Activated CD4-positive, alpha-beta T cell treated with anti-CD3 and anti-CD28 coated beads, Interleukin-2, Interleukin-6, amounts not matched to agents 100 ng/mL and 50 ng/mL, durations not matched to agents 16 hours and 8 hours (primary cell): Measurements from ENCODE around the gene C14orf180.
"Not testable (repeated sequence)": the region's sequence is repeated elsewhere in the genome, so short reads cannot be mapped to it uniquely, and the experiment has no call there.

Experiments
- DNase-seq: peaks from one replicate; pipeline ENCODE4 v3.0.0-alpha.2; 2020

The C14orf180 gene

DNA sequence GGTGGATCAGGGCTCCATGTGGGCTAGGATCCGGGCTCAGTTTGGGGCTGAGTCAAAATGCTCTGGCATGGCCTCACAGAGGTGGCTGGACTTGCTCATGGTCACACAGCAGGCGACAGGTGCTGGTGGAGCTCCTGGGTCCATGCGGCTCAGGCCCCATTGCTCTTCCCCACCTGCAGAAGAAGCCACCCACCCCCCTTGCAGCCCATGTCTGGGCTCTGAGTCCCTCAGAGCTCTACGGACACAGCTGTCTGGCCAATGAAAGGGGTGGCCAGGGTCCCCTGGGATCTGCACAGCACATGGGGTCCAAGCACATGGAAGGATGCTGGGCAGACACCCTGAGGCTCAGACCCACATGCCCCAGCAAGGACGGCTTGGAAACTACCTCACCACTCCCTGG lies 17.0 kb upstream of the C14orf180 start:
- DNase-seq: no peak

DNA sequence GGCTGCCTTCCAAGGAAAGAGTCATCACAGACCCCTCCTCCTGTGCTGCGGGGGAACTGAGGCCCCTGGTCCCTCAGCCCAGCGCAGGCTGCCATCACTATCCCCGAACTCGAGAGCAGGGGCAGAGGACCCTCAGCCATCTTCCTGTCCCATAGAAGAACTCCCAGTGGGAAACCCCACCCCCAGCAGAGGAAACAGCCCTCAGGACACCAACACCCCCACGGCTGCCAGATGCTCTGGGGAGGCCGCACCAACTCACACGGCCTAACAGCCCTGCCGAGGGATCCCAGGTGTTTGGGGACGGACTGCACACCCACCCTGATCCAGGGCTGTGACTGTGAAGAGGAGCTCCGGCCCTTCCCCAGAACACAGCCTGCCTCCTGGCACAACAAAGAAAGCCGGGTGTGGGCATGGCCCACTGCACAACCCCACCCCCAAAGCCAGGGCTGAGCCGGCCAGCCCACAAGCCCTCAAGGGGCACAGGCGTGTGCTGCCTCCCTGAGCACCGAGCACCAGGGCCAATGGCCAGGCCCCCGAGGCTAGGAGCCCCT lies 16.3 kb upstream of the C14orf180 start:
- DNase-seq: no peak

DNA sequence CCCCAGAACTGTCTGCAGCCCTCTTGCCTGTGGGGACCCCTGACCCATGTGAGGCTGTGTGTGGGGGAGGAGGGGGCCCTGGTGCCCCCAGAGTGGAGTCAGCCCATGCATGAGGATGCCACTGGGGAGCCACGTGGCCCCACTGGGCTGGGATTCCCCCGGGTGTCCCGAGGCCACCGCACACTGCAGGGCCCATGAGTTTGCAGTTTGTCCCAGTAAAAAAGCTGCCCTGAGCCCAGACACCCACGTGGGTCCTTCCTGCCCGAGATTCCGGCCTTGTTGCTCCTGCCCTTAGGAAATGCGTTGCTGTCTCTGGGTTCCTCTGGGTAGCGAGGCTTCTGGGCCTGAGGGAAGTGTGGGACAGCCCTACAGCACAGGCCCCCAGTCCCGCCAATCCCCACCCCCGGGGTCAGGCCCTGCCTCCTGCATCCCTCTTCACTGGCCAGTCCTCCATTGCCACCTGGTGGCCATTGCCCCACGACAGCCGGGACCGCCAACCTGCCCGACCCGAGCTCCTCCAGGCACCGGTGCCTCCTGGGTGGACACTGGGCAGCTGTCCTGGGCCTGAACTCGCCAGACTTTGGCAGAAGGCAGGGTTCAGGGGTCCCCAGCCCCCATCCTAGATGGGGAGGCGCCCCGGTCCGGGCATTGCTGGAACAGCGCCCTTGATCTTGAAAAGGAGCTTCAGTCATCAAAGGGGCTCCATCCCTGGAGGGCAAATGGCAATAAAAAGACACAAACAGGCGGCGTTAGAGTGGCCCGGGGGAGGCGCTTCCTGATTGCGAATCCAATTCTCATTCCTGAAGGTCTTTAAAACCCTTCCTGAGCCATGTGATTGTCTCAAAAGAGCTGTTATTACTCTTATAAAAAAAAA lies 15.6 kb upstream of the C14orf180 start:
- DNase-seq: peak; percentile 67

DNA sequence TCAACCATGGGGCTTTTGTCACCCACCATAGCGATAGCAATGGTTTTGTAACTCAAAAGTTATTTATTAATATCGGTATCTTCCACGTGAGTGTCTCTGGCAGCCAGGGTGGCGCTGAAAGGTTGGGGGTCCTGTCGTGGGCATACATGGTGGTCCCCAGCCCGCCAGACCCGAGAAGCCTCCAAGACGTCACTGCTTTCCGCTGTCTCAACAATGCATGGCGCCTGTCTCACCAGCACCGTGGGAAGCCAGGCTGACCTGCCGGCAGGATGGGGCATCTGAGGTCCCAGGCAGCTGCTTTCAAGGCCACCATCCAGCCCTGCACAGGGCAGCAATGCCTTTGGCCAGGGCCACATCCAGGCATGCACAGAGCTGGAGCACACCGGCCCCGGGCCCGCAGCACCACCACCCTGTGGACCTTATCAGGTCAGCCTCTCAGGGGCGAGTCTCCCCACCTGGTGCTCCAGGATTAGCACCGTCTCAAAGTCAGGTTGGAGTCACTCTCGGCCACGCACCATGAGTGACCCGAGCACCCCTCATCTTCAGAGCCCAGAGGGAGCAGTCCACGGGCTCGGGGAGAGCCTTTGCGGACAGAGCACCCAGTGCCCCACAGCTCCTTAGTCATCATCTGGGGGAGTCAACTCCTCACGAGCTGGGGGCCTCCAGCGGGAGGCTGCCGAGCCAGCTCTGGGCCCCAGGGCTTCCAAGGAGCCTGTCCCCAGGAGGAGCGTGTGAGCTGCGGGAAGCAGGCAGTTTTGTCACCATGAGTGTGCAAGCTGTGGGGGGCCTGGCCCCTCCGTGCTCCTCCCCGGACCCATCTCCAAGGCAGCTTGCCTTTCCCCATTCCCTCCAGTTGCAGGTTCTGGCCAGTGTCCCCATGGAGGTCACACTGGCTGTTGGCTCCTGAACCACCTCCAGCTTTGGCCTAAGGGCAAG lies 14.6 kb upstream of the C14orf180 start:
- no peak for DNase-seq

DNA sequence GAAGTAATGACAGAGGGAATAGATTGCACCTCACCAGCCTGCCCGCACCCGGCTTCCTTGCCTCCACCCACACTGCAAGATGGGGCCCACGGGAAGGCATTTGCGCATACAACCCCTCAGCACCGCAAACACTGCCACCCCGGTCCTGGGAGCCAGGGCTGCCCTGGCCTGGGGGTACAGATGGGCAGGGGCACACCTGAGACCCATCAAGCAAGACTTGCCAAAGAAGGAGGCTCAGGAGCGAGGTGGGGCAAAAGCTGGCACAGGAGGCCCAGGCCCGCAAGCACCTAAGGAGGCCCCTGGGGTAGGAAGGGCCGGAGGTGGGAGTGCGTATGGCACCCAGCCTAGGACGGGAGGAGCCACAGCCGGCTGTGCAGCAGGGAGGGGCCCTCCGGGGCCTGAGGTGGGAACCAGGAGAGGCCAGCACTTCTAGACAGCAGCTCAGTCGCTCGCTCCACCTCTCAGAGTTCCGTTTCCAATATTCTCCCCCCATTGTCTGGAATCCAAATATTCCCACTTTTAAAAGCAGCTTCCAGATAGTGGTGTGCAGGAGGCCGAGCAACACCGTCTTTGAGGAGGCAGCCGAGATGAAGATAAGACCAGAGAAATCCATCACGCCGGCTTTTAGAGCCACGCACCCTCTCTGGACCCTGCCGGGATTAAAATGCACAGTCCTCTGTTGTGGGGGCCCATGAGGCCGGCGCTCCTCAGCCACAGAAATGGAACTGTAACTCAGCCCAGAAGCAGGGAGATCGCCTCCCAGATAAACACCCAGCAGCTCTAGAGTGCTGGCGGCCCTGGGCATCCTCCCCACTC lies 12.2 kb upstream of the C14orf180 start:
- DNase-seq: no peak

DNA sequence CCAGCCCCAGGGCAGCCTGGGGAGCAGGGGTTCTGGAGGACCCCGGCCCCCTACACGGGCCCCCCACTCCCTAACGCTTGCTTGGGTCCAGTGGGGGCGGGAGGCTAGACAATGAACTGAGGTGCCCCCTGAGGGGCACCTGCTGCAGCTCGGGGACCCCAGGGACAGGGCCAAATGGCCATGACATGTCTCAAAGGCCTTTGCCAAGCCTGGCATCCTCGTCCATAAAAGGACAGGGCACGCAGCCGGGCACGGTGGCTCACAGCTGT lies 11.7 kb upstream of the C14orf180 start:
- DNase-seq: no peak

DNA sequence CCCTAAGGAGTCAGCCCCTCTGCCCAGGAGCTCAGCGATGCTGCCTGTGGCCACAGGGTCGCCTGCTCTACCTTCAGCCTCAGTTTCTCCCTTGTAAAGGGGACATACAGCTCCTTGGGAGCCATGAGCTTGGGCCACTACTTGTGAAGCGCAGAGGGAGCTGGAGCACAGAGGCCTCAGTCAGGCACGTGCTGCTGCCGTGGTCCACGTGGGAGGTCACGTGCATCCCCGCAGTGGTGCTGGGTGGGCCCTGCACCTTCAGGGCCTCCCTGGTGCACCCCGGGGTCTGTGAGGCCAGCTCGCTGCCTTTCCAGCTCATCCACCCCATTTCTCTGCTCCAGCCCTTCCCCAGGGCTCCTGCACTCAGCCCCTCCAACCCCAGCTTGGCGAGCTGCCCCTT lies 10.9 kb upstream of the C14orf180 start:
- no peak for DNase-seq

DNA sequence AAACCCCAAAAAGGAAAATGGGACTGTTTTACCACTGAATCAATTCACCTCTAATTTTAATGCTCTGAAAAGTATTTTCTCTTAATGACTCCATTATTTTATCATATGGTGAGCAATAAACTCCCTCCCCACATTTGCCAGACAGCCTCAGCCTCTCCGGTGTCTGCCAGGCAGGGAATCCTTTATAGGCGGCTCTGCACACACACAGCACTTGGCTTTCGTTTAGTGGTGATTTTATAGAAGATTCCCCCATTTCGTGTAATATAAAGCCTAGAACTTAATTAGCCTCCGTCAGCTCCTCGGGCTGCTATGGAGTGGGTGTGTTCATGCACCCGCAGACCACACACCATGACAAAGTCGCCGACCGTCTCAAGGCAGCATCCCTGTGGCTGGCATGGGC lies 10.1 kb upstream of the C14orf180 start:
- DNase-seq: no peak

DNA sequence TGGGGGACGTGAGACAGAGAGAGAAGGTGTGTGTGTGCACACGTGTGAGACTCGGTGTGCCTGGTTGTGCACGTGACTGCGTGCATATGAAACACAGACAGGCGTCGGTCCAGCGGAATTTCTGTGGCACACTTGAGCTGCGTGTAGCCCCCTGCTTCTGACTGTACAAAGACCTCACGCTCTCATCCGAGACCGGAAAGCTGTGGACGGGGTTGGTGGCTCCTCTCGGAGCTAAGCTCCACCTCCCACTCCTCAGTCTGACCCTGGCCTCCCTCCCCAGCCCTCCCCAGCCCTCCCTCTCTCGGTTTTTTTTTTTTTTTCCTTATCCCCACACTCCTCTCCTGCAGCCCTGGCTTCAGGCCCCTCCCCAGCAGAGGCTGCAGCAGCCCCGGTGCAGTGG lies 8.3 kb upstream of the C14orf180 start:
- DNase-seq: no peak

DNA sequence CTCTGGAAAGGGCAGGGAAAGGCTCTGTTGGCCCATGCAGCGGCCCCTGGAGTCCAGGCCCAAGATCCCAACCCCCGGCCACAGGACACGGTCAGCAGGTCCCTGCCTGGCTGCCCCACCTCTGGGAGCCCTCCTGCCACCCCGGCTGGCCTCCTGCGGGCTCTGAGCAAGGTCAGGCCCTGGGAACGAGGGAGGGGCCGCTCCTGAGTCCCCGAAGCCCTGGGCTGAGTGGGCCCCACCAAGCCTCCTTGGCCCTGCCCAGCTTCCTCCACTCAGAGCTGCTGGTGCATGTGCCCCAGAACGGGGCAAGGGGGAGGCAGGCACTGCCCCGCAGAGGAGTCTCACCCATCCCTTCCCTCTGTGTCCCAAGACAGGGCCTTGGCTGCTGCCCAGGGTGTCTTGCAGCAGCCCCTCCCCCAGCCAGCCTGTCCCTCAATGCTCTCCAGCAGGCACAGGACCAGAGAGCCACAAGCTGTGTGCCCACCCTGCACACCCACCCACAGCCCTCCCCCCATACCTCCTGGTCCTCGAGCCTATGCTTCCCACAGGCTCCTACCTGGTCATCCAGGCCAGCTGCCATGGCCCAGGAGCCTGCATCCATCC lies 7.4 kb upstream of the C14orf180 start:
- DNase-seq: no peak

DNA sequence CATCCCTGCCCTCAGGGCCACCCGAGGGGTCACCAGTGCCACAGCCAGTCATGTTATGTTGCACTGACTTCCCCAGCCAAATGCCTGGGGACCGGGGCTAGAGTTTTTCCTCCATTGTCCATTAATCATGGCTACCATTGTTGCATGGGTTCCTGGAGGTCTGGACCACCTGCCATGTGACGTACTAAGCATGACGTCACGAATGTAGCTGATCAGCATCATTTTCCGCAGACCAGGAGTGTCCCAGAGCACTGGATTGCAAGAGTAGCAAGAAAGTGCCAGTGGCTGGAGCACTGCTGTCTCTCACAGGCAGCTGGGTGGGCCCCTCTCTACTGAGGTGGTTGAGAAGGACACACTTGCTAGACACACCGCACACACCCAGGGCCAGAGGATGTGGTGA lies 6.9 kb upstream of the C14orf180 start:
- DNase-seq: no peak

DNA sequence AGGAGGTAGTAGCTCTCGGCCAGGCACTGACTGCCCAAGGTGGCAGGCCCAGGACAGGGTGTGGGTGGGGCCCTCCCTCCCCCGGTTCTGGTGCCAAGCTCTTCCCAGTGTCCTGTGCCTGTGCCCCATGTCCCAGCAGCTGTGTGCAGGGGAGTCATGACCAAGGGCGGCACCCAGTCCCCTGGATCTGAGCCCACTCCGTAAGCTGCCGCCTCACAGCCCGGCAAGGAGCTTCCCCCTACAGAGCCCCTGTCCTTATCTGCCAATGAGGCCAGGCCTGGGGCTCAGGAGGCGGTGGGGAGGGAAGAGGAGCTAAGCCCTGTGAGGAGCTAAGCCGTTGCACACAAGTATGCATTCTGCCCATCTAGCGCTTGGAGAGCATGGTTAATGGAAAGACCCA lies 5.6 kb upstream of the C14orf180 start:
- DNase-seq: no peak

DNA sequence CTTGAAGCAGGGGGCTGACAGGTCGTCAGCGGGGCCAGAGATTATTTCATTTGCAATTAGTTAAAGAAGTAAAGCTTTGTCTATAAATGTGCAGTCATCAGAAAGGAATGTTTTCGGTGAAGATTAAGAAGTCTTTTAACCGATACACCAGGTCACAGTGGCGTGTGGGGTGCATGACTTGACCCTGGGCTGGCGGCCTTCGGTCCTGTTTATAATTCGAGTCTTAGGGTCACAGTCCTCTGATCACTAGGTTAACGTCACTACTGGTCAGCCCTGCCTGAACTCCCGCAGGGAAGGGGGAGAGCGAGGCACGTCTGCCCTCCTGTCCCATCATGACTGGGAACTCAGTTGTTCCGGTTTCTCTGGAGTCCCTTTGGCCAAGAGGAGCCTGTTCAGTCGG lies 5.0 kb upstream of the C14orf180 start:
- DNase-seq: no peak

DNA sequence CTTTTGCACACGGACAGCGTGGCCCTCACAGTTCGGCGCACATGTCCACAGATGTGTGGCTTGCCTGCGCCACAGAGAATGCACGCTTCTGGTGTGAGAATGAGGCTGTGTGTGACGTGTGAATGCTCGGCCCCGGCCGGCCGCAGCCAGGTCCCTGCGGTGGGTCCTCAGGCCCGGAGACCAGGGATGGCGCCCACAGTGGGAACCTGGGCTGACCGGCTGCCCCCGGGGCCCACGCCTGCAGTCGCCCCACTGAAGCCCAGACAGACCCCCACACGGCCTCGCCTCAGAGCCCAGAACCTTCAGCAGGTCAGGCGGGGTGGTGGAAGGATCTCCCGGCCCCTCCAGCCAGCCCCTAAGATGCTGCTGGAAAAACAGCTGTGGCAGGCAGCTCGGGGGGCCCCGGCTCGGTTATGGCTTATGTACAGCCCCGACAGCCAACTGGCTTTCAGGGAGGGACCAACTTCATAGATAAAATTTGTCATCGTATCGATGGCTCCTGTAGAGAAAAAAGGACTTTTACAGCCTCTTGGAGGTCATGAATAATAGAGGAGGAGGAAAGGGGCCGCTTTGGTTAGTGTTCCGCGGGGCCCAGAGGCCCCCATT lies 4.5 kb upstream of the C14orf180 start:
- no peak for DNase-seq

DNA sequence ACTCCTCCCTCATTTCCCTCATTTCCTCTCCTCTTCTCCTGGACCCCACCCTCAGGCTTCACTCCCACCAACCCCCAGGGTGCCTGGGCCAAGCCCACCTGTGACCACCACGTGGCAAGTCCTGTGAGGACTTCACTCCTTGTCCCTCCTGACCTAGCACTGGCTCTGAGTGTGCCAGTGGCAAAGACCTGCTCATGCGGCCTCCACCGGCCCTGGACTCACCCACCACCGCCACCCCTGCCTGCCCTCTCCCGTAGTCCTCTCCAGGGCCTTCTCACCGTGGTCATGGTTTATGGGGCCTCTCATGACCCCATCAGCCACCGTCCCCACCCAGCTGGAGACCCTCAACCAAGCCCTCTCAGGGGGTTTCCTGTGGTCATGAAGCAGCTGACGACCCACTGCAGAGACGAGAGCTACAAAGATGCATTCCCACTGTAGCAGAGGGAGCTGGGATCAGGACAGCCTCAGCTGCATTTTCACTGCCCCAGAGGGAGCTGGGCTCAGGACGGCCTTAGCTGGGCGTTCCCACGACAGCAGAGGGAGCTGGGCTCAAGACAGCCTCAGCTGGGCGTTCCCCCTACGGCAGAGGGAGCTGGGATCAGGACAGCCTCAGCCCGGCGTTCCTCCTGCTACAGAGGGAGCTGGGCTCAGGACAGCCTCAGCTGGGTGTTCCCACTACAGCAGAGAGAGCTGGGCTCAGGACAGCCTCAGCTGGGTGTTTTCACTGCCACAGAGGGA lies 3.2 kb upstream of the C14orf180 start:
- no peak for DNase-seq

DNA sequence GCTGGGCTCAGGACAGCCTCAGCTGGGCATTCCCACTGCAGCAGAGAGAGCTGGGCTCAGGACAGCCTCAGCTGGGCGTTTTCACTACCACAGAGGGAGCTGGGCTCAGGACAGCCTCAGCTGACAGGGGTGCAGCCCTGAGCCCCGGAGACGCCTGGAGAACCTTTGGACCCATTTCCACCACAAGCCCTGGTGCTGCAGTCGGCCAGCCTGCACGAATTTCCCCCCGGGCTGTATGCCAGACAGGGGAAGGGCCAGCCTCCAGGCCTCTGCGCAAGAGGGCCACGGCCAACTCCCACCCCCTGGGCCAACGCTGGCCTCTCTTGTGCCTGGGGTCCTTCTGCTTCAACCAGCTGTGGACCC lies 2.6 kb upstream of the C14orf180 start:
- no peak for DNase-seq

DNA sequence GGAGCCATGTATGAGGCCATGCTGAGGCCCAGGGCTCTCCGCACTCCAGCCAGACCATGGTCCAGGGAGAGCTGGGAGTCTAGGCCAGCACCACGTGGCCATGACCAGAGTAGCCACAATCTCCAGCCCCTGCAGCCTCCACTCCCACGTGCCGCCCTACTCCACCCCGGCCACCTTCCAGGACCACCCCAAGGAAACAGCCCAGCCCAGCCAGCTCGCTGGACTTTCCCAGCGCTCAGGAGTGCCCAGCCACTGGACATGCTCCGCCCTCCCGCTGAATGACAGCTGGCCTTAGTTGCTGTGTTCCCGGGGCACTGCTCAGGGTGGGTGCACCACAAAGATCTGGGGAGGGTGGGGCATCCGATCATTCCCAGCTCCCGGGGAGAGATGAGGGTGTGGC lies 2.1 kb upstream of the C14orf180 start:
- DNase-seq: no peak

DNA sequence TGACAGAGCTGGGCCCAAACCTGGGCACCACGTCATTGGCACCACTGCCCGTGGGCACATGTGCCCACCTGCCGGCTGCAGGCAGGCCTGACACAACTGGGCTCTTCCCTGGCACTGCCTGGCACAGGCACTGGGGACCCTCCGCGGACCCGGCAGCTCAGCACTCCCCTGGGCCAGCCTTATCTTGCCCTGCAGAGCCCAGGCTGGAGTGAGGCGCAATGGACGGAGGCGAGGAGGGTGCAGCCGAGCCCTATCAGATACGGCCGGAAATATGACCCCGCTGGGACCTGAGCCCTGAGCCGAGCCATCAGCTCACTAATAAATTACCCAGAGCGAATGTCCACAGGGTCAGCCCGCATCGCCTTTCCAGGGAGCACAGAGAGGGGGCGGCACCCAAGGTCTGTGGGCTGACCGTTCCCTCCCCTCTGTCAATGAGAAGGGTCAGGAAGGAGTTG lies 1.7 kb upstream of the C14orf180 start:
- no peak for DNase-seq

DNA sequence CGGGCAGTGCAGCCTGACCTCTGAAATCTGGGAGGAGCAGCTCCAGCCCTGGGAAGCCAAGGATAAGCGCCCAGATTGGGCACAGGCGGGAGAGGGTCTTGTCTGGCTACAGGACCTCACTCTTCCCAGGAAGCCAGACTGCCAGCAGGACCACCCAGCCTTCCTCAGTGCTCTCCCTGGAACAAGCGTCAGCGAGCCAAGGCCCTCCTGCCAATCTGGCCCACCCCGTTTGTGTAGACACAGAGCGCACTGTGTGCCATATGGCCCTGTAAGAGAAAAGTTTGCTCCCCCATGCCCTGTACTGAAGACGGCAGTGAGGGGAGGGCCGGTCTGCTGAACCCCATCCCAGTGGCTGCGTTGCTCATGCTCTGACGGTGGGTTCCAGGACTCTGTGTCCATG lies 1.2 kb upstream of the C14orf180 start:
- DNase-seq: no peak

DNA sequence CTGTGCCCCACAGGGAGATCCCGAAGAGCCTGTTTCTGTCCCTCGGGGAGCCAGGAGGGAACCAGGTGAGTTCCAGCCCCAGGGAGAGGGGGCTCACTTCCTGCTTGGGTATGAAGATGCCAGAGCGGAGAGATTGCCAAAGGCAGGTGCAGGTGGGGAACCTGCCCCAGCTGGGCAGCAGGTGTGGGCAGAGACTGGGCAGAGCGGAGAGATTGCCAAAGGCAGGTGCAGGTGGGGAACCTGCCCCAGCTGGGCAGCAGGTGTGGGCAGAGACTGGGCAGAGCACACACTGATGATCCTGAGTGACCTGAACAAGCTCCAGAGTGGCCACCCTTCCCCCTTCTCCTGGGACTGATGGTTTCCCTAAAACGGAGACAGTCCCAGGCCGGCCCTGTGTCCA lies 375 bp downstream of the C14orf180 start:
- not testable (repeated sequence) for DNase-seq

DNA sequence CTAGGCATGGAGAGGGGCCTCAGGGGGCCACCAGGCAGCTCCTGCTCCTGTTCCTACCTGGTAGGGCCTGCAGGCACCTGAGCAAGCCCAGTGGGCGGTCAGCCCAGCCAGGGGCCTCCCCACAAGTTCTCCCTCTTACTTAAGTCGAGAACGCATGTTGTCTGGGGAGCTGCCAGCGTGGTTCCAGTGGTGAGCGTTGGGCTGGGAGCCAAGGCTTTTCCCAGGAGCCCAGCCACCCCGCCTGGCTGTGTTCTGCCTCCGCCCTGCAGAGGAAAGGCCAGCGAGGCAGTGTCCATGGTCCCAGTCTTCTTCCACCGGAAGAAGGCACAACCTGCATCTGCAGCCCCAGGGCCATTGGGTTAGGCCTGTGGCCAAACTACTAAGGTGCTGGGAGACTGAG lies 1.4 kb downstream of the C14orf180 start:
- DNase-seq: no peak

DNA sequence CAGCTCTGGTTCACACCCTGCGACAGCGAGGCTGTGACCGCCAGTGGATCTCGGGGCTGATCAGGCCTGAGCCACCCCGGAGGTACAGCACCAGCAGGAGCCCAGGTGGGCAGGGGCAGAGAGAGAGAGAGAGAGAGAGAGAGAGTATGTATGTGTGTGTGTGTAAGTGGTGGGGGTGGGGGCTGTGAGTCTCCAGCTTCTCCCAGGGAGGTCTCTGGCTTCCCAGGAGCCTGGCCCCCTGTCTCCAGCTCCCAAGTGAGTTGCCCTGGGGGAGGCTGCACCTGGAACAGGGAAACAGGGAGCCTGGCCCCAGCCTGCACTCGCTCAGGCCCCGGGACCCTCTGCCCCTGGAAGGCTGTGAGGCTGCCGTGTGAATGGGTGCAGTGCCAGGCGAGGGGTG lies 2.0 kb downstream of the C14orf180 start:
- no peak for DNase-seq
